DND-41 (cell line): ENCODE results near the gene COL9A3.

Source experiments
- ATAC-seq: fragments of 200-7000 bp; cut with Tn5 transposase; 3 replicates; pipeline ENCODE4 v1.9.1; 2021; ENCODE audit warnings: low read depth; ENCODE audit not compliant: insufficient read depth
- DNase-seq: peaks from one replicate; pipeline ENCODE4 v3.0.0-alpha.2; 2020
- H2AFZ ChIP-seq: 2 replicates; pipeline ENCODE4 v1.6.0; 2012; ENCODE audit warnings: low read depth, low read length
- H3K27ac ChIP-seq: 2 replicates; pipeline ENCODE4 v1.5.1; 2012; ENCODE audit warnings: low read length, inconsistent platforms
- H3K27me3 ChIP-seq: fragments of 200-600 bp; sonication (generic); 2 replicates; pipeline ENCODE4 v1.6.0; 2012; ENCODE audit warnings: low read length, mild to moderate bottlenecking, inconsistent platforms; ENCODE audit not compliant: insufficient read depth, poor library complexity
- H3K36me3 ChIP-seq: 2 replicates; pipeline ENCODE4 v1.5.1; 2012; ENCODE audit warnings: low read length, inconsistent platforms; ENCODE audit not compliant: insufficient read depth
- H3K4me1 ChIP-seq: 2 replicates; pipeline ENCODE4 v1.5.1; 2012; ENCODE audit warnings: mild to moderate bottlenecking, low read length; ENCODE audit not compliant: insufficient read depth
- H3K4me2 ChIP-seq: 2 replicates; pipeline ENCODE4 v1.6.0; 2012; ENCODE audit warnings: mild to moderate bottlenecking, moderate library complexity, low read length, inconsistent platforms; ENCODE audit not compliant: insufficient read depth
- H3K4me3 ChIP-seq, 2 experiments: fragments of 200-600 bp in 1 of 2; shearing (Covaris generic) in 1 of 2; 2 replicates each; pipeline ENCODE4 v1.5.1; 2012 to 2016; ENCODE audit warnings: inconsistent platforms in 2 of 2, low read length in 2 of 2, mild to moderate bottlenecking in 2 of 2, low read depth in 1 of 2, moderate library complexity in 1 of 2
- H3K79me2 ChIP-seq: 2 replicates; pipeline ENCODE4 v1.6.0; 2012; ENCODE audit warnings: low read length, inconsistent platforms; ENCODE audit not compliant: insufficient read depth
- H3K9ac ChIP-seq: 2 replicates; pipeline ENCODE4 v1.6.0; 2012; ENCODE audit warnings: low read depth, mild to moderate bottlenecking, inconsistent platforms, low read length, moderate library complexity
- H3K9me3 ChIP-seq: 2 replicates; pipeline ENCODE4 v1.5.1; 2012; ENCODE audit warnings: low read length, moderate library complexity, mild to moderate bottlenecking, inconsistent platforms; ENCODE audit not compliant: insufficient read depth, severe bottlenecking
- H4K20me1 ChIP-seq: 2 replicates; pipeline ENCODE4 v1.6.0; 2012; ENCODE audit warnings: low read length; ENCODE audit not compliant: insufficient read depth
- EZH2 ChIP-seq: IDR thresholded peaks from 3 replicates; pipeline ENCODE4 v1.6.1; 2012; ENCODE audit warnings: borderline replicate concordance, low read depth, mild to moderate bottlenecking, moderate library complexity, low read length, inconsistent platforms; ENCODE audit not compliant: severe bottlenecking
- TF ChIP-seq, protein P1 (sequence below): IDR thresholded peaks from 2 replicates; pipeline ENCODE4 v1.5.1; 2012; ENCODE audit warnings: borderline replicate concordance, low read length, moderate library complexity, mild to moderate bottlenecking; ENCODE audit not compliant: poor library complexity, severe bottlenecking; ENCODE audit errors: extremely low read depth

Gene COL9A3

DNA sequence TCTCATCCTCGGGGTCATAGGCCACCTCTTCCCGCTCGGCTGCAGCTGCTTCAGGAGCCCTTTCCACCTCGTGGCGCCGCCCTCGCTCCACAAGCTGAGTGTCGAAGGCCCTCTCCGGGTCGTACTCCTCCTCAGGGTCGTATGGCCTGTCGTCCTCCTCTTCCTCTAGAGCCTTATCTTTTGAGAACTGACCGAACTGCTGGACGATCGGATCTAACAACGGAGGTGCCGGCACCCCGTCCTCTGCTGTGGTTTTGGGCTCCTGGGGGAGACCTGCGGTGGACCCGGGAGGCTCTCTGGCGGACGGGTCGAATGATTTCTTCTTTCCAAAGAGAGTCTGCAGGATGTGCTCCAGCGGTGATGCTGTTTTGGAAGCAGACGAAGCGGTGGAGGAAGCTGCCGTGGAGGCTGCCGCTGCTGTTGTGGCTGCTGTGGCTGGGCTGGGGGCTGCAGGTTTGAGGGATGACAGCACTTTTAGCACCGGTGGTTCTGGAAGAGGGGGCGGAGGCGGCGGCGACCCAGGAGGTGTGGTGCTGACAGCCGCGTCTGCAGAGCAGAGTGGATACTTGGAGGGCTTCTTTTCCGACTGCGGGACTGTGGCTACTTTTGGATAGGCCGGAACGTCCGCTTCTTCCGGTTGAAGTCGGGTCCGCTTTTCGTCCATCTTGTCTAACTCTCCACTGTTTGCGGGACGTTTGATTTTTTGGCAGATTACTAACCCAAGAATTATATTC, 65.0 kb downstream of the COL9A3 start:
- DNase-seq (no peak), ATAC-seq (no peak)
- no peak overlapping the region for H3K9ac ChIP-seq
- H3K27me3 ChIP-seq, result no peaks in the 10 kb centered on the region
- no peaks in the 10 kb centered on the region for H3K4me1 ChIP-seq
- TF ChIP-seq EZH2, result no peak
- TF ChIP-seq, protein P1, sequence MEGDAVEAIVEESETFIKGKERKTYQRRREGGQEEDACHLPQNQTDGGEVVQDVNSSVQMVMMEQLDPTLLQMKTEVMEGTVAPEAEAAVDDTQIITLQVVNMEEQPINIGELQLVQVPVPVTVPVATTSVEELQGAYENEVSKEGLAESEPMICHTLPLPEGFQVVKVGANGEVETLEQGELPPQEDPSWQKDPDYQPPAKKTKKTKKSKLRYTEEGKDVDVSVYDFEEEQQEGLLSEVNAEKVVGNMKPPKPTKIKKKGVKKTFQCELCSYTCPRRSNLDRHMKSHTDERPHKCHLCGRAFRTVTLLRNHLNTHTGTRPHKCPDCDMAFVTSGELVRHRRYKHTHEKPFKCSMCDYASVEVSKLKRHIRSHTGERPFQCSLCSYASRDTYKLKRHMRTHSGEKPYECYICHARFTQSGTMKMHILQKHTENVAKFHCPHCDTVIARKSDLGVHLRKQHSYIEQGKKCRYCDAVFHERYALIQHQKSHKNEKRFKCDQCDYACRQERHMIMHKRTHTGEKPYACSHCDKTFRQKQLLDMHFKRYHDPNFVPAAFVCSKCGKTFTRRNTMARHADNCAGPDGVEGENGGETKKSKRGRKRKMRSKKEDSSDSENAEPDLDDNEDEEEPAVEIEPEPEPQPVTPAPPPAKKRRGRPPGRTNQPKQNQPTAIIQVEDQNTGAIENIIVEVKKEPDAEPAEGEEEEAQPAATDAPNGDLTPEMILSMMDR, result no peak
- no peaks in the 10 kb centered on the region for H3K79me2 ChIP-seq
- no peak overlapping the region for H3K27ac ChIP-seq
- no peak overlapping the region for H2AFZ ChIP-seq
- H3K4me3 ChIP-seq, result no peak overlapping the region
- no peak overlapping the region for H3K4me2 ChIP-seq
- peaks cover 50% of the 10 kb centered on the region for H3K36me3 ChIP-seq
- H4K20me1 ChIP-seq, result peaks cover 20% of the 10 kb centered on the region
- no peaks in the 10 kb centered on the region for H3K9me3 ChIP-seq

DNA sequence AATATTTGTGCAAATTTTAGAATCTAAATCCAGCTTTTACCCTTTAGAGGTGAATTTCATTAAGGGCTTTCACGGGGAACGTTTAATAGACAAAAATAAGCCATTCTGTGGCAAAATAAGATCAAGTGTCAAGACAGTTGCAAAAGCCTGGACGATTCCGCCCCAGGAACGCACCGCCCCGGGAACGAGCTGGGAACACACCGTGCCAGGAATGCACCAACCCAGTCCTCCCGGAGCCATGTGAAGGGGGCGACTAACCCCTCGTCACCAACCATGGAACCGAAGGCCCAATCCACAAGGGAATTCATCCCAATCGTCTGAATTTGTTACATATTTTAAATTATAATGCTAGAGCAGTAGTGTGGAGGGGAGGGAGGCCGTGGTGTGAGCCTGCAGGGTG, 65.6 kb downstream of the COL9A3 start:
- Histone ChIP-seq H3K4me3 (no peak overlapping the region), H3K9ac (no peak overlapping the region), H3K27ac (no peak overlapping the region), H4K20me1 (peaks cover 14% of the 10 kb centered on the region; the same call in 1 of the 2 replicates), H3K9me3 (no peaks in the 10 kb centered on the region), H3K4me1 (no peaks in the 10 kb centered on the region), H3K36me3 (peaks cover 56% of the 10 kb centered on the region), H3K79me2 (no peaks in the 10 kb centered on the region), H2AFZ (no peak overlapping the region), H3K27me3 (no peaks in the 10 kb centered on the region), H3K4me2 (no peak overlapping the region)
- DNase-seq (no peak), ATAC-seq (no peak)
- TF ChIP-seq, protein P1, result no peak
- TF ChIP-seq EZH2, result no peak

DNA sequence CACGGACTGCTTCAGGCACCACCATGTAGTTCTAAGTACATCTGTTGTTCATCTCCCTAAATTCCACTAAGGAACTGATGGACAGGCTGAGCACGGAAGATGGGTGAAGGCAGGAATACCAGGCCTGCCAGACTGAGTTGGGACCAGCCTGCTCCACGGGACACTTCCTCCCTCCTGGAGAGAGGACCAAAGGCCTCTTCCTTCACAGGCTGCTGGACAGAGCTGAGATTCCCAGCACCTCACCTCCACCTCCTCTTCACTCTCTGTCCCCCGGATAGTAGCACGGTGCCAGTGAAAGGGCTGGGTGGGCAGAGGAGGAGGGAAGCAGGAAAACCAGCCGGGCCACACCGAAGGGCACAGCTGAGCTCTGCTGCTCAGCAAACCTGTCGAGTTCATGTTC, 67.7 kb downstream of the COL9A3 start:
- no peak overlapping the region for H3K4me2 ChIP-seq
- peaks cover 22% of the 10 kb centered on the region for H4K20me1 ChIP-seq
- H3K9me3 ChIP-seq, result no peaks in the 10 kb centered on the region
- no peak overlapping the region for H3K4me3 ChIP-seq
- no peak overlapping the region for H3K9ac ChIP-seq
- ATAC-seq (no peak), DNase-seq (no peak)
- H2AFZ ChIP-seq, result no peak overlapping the region
- H3K36me3 ChIP-seq, result peaks cover 71% of the 10 kb centered on the region
- no peaks in the 10 kb centered on the region for H3K79me2 ChIP-seq
- no peaks in the 10 kb centered on the region for H3K27me3 ChIP-seq
- no peaks in the 10 kb centered on the region for H3K4me1 ChIP-seq
- no peak overlapping the region for H3K27ac ChIP-seq
- TF ChIP-seq, protein P1, result no peak
- TF ChIP-seq EZH2, result no peak
